Prostate gland (tissue), 2 donors: ENCODE results near the gene ATRN.

Experiments used
- POLR2A ChIP-seq: fragments of 450-650 bp; IDR thresholded peaks from one replicate; pipeline ENCODE4 v1.6.1; 2016; ENCODE audit warnings: antibody characterized with exemption, mild to moderate bottlenecking
- POLR2AphosphoS5 ChIP-seq: sonication (generic); formaldehyde crosslinking; IDR thresholded peaks from one replicate; pipeline ENCODE4 v1.6.1; 2017; ENCODE audit warnings: antibody characterized with exemption
- TF ChIP-seq, protein P1 (sequence below), 4 experiments: fragments of 200-600 bp in 2 of 4; fragments of 450-650 bp in 2 of 4; sonication (generic) in 2 of 4; IDR thresholded peaks; 1 replicate in 3 of 4; 2 replicates in 1 of 4; pipeline ENCODE4 v1.5.1; 2016 to 2019; ENCODE audit warnings: antibody characterized with exemption in 4 of 4, mild to moderate bottlenecking in 2 of 4, moderate library complexity in 2 of 4

GRCh38 chr20:3686867-3687321 lies 216.1 kb downstream of the ATRN start:
- TF ChIP-seq POLR2AphosphoS5 (peak; percentile 93), POLR2A (no peak)
- TF ChIP-seq, protein P1, sequence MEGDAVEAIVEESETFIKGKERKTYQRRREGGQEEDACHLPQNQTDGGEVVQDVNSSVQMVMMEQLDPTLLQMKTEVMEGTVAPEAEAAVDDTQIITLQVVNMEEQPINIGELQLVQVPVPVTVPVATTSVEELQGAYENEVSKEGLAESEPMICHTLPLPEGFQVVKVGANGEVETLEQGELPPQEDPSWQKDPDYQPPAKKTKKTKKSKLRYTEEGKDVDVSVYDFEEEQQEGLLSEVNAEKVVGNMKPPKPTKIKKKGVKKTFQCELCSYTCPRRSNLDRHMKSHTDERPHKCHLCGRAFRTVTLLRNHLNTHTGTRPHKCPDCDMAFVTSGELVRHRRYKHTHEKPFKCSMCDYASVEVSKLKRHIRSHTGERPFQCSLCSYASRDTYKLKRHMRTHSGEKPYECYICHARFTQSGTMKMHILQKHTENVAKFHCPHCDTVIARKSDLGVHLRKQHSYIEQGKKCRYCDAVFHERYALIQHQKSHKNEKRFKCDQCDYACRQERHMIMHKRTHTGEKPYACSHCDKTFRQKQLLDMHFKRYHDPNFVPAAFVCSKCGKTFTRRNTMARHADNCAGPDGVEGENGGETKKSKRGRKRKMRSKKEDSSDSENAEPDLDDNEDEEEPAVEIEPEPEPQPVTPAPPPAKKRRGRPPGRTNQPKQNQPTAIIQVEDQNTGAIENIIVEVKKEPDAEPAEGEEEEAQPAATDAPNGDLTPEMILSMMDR (IDR thresholded peaks at IDR 0.05), result no peak
